ENCODE results near the gene CLTRN.

CLTRN gene

DNA sequence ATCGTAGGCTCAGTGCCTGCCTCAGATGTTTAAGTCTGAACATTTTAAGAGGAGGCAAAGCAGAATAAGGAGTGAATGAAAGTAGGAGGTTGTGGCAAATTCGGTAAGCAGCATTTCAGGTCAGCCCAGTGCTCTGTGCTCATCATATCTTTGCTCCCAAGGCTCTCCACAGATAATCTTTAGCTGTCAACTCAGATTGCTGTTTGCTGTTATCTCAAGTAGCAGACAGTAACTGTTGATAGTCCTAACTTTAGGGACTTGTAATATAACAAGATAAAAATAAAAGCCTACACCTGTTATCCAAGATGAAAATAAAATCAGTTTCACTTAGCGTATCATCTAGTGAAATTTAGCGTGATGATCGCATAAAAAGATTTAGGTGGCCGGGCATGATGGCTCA is 18.6 kb upstream of the CLTRN start:
- TF ChIP-seq, protein P1, sequence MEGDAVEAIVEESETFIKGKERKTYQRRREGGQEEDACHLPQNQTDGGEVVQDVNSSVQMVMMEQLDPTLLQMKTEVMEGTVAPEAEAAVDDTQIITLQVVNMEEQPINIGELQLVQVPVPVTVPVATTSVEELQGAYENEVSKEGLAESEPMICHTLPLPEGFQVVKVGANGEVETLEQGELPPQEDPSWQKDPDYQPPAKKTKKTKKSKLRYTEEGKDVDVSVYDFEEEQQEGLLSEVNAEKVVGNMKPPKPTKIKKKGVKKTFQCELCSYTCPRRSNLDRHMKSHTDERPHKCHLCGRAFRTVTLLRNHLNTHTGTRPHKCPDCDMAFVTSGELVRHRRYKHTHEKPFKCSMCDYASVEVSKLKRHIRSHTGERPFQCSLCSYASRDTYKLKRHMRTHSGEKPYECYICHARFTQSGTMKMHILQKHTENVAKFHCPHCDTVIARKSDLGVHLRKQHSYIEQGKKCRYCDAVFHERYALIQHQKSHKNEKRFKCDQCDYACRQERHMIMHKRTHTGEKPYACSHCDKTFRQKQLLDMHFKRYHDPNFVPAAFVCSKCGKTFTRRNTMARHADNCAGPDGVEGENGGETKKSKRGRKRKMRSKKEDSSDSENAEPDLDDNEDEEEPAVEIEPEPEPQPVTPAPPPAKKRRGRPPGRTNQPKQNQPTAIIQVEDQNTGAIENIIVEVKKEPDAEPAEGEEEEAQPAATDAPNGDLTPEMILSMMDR (conservative IDR thresholded peaks at IDR 0.05; ENCODE audit: low read depth, low read length), result no peak
- no peak overlapping the region for H3K4me3 ChIP-seq (ENCODE audit: low read length)
- DNase-seq (ENCODE audit: low read depth), result no peak

DNA sequence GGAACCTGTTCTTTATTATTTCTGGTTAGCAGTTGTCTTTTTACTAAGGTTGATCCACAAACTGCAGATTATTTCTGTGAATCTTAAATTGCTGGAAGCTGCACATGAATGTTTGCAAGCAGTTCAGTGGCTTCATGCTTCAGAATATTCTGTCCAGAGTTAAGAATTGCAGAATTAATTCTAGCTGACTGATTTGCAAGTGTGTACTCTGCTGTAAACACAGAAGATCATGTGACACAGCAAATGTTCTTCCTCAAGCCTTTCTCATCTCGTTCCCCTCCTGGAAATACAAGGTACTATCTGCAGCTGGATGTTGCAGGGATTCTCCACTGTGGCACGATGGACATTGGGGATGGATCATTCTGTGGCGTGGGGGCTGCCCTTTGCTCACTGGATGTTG is 16.8 kb upstream of the CLTRN start:
- H3K4me3 ChIP-seq (ENCODE audit: low read length), result no peak overlapping the region
- TF ChIP-seq, protein P1 (conservative IDR thresholded peaks at IDR 0.05; ENCODE audit: low read depth, low read length), result no peak
- DNase-seq (ENCODE audit: low read depth), result no peak

DNA sequence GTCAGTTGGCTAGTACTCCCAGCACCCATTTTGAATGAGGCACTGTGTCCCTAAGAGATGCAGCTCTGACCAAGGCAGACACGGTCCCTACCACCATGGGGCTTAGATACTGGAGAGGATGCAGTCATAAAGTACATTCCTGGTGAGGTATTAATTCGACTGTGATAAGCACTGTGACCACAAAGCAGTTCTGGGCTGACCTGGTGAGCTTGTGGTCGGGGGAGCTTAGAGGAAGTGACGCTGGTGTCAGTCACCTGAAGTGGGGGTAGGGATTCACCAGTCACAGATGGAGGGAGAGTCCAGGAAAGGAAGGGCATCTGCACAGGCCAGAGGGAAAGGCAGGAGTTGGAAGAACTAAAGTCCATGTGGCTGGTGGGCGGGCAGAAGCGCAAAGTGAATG is 15.8 kb upstream of the CLTRN start:
- peak; percentile 30 for DNase-seq (ENCODE audit: low read depth)
- TF ChIP-seq, protein P1 (conservative IDR thresholded peaks at IDR 0.05; ENCODE audit: low read depth, low read length), result no peak
- no peak overlapping the region for H3K4me3 ChIP-seq (ENCODE audit: low read length)

DNA sequence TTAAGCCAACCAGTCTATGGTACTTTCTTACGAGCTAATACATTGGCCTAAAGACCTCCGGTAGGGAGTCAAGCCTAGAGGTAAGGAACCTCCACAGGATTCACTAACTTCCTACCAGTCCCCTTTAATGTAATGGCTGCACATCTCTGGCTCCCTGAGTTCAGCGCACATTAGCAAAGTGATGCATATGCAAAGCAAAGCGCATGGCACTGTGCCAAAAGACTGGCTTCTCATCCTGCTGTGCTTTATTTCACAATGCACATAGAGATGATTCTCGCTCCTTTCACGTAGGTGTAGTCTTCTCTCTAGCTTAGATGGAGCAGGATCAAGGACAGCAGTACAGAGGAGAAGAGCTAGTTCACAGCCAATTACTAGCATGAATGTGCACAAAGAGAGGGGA is 14.6 kb upstream of the CLTRN start:
- DNase-seq (ENCODE audit: low read depth), result no peak
- TF ChIP-seq, protein P1 (conservative IDR thresholded peaks at IDR 0.05; ENCODE audit: low read depth, low read length), result no peak
- H3K4me3 ChIP-seq (ENCODE audit: low read length), result no peak overlapping the region

DNA sequence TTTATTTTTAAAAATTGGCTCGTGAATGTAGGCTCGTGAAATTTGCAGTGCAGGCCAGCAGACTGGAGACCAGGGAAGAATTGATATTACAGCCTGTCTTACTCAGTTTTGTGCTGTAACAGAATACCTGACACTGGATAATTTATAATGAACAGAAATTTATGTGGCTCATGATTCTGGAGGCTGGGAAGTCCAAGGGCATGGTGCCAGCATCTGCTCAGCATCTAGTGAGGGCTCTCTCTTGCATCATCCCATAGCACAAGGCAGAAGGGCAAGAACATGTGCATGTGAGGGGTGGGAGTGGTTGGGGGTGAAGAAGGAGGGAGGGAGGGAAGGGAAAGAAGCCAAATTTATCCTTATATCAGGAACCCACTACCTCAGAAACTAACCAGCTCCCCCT is 13.7 kb upstream of the CLTRN start:
- no peak overlapping the region for H3K4me3 ChIP-seq (ENCODE audit: low read length)
- DNase-seq (ENCODE audit: low read depth), result no peak
- TF ChIP-seq, protein P1 (conservative IDR thresholded peaks at IDR 0.05; ENCODE audit: low read depth, low read length), result no peak

DNA sequence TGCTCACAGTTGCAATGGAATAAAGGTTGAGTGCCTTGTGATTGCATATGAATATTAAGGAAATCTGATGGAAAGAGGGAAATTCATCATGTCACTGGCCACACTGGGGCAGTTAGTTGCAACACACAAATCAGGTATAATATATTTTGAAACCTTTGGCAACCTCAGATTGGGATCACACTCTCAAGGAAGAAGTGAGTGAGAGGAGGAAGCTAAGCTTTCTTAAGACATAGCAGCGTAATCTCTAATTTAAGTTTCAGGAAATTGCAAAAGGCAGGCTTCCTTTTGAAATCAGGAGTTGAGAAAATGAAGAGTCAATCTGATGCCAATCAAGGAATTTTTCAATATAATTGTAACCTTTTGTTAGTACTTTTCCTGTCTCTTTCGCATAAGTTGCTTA is 12.3 kb upstream of the CLTRN start:
- TF ChIP-seq, protein P1 (conservative IDR thresholded peaks at IDR 0.05; ENCODE audit: low read depth, low read length), result no peak
- no peak for DNase-seq (ENCODE audit: low read depth)
- no peak overlapping the region for H3K4me3 ChIP-seq (ENCODE audit: low read length)

DNA sequence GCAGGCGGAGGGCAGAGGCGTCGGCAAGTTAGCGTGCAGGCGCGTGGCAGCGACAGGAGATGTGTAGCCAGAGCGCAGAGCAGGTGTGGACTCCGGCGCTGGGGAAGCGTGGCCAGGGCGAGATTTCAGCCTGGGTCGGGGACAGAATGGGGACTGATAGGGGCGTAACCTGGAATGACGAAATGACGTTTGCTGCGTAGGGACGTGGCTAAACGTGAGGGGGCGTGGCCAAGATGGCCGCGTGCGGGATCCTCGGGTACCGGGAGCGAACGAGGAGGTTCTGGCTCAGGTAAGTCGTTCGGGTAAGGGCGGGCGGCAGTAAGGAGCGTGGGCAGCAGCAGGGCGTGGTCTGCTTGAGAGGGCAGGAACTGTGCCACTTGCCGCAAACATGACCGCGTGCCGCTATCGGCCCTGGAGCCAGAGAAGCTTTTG is 10.9 kb upstream of the CLTRN start:
- DNase-seq (ENCODE audit: low read depth), result peak; percentile 43
- peak overlapping the region; percentile 96 for H3K4me3 ChIP-seq (ENCODE audit: low read length)
- TF ChIP-seq, protein P1 (conservative IDR thresholded peaks at IDR 0.05; ENCODE audit: low read depth, low read length), result no peak
